Endodermal cell (in vitro differentiated cells): ENCODE data around the gene PRKAR2B. TPM values are rescaled to one million over a fixed set of nuclear protein-coding genes. Genes with fewer than 3 reads are reported as not detected.

ENCODE experiments used
- DNase-seq: peaks from one replicate; pipeline ENCODE4 v3.0.0-alpha.2; 2017
- H3K27ac ChIP-seq: 2 replicates; pipeline ENCODE4 v1.5.1; 2013; ENCODE audit warnings: mild to moderate bottlenecking, low read depth, low read length, moderate library complexity
- H3K27me3 ChIP-seq: 2 replicates; pipeline ENCODE4 v1.6.1; 2013; ENCODE audit warnings: mild to moderate bottlenecking, low read length, moderate library complexity; ENCODE audit not compliant: insufficient read depth, control insufficient read depth, poor library complexity, severe bottlenecking
- H3K36me3 ChIP-seq: 2 replicates; pipeline ENCODE4 v1.7.0; 2013; ENCODE audit warnings: mild to moderate bottlenecking, low read length, moderate library complexity; ENCODE audit not compliant: control insufficient read depth, insufficient read depth
- H3K4me1 ChIP-seq: one replicate; pipeline ENCODE4 v1.7.0; 2013; ENCODE audit warnings: low read length; ENCODE audit not compliant: control insufficient read depth, insufficient read depth
- H3K4me3 ChIP-seq: 2 replicates; pipeline ENCODE4 v1.5.1; 2013; ENCODE audit warnings: mild to moderate bottlenecking, low read length, moderate library complexity
- H3K9ac ChIP-seq: 2 replicates; pipeline ENCODE4 v1.6.1; 2013; ENCODE audit warnings: mild to moderate bottlenecking, low read length, moderate library complexity; ENCODE audit not compliant: poor library complexity, severe bottlenecking; ENCODE audit errors: extremely low read depth
- H3K9me3 ChIP-seq: 2 replicates; pipeline ENCODE4 v1.6.1; 2013; ENCODE audit warnings: mild to moderate bottlenecking, low read length, moderate library complexity; ENCODE audit not compliant: control insufficient read depth
- H3K27ac Mint-ChIP-seq: 2 replicates; pipeline ENCODE4 v1.8.0; 2020; ENCODE audit warnings: mixed read lengths
- H3K27me3 Mint-ChIP-seq: 2 replicates; pipeline ENCODE4 v1.8.0; 2021; ENCODE audit warnings: mild to moderate bottlenecking, mixed read lengths; ENCODE audit not compliant: insufficient read depth
- H3K36me3 Mint-ChIP-seq: 2 replicates; pipeline ENCODE4 v1.8.0; 2020; ENCODE audit warnings: low read depth, mixed read lengths
- H3K4me1 Mint-ChIP-seq: 2 replicates; pipeline ENCODE4 v1.8.0; 2020; ENCODE audit warnings: mixed read lengths
- H3K4me3 Mint-ChIP-seq: 2 replicates; pipeline ENCODE4 v1.8.0; 2020; ENCODE audit warnings: mild to moderate bottlenecking, moderate library complexity, mixed read lengths
- H3K9me3 Mint-ChIP-seq: 2 replicates; pipeline ENCODE4 v1.8.0; 2020; ENCODE audit warnings: mild to moderate bottlenecking, mixed read lengths
- WGBS, 2 experiments: methylation state at CpG; one replicate each; pipeline versions ENCODE4 v1.1.5 to v1.1.7; 2013; ENCODE audit warnings: missing lambda C conversion rate in 2 of 2, mixed read lengths in 1 of 2; ENCODE audit not compliant: insufficient coverage in 1 of 2, insufficient read length in 1 of 2; 5-methylcytosine and 5-hydroxymethylcytosine counted together
- total RNA-seq, 2 donors: library from RNA; stranded (reverse); fragmentation: NEBNext Ultra II Directional in 1 of 2; extraction: Animal tissue kit (Norgen Biotek cat#: 25700) in 1 of 2; gene quantifications; 2 replicates in 1 of 2; 3 replicates in 1 of 2; pipeline ENCODE4 v1.2.1, GENCODE V29; 2021
- TF ChIP-seq, protein P1 (sequence below): fragments of 200-600 bp; sonication (generic); conservative IDR thresholded peaks from 2 replicates; pipeline ENCODE4 v1.5.0; 2021; ENCODE audit warnings: antibody characterized with exemption, mild to moderate bottlenecking

The PRKAR2B gene
- total RNA-seq, 2 donors from 2014 or later = 7.3 to 10.2 TPM

DNA sequence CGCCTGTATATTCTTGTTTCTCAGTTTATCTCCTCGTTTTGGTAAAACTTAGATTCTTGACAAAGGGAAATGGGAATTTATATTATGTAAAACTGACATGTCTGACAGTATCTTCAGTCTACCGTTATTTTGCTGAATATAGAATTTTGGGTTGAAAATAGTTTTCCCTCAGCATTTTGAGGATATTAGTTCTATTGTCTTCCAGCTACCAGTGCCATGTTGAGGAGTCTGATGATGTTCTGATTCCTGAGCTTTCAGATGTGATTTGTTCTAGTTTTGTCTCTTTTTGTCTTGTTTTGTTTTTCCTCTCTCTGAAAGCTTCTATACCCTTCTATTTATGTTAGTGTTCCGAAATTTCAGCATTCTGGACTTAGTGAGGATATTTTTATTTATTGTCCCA lies 8.0 kb upstream of the PRKAR2B start:
- Mint-ChIP-seq H3K27me3 (peaks cover 20% of the 10 kb centered on the region), H3K36me3 (no peaks in the 10 kb centered on the region), H3K27ac (no peak overlapping the region), H3K4me1 (no peaks in the 10 kb centered on the region), H3K4me3 (no peak overlapping the region), H3K9me3 (peaks cover 9% of the 10 kb centered on the region)
- H3K27me3 ChIP-seq = no peaks in the 10 kb centered on the region
- H3K9me3 ChIP-seq = peaks cover 14% of the 10 kb centered on the region
- 67 to 74% methylated on average over 1 to 3 of the region's 4 CpGs for WGBS, 2 experiments
- no peak overlapping the region for H3K4me3 ChIP-seq
- H3K27ac ChIP-seq = no peak overlapping the region
- DNase-seq = no peak
- H3K36me3 ChIP-seq = no peaks in the 10 kb centered on the region
- peaks cover 4% of the 10 kb centered on the region for H3K4me1 ChIP-seq
- TF ChIP-seq, protein P1, sequence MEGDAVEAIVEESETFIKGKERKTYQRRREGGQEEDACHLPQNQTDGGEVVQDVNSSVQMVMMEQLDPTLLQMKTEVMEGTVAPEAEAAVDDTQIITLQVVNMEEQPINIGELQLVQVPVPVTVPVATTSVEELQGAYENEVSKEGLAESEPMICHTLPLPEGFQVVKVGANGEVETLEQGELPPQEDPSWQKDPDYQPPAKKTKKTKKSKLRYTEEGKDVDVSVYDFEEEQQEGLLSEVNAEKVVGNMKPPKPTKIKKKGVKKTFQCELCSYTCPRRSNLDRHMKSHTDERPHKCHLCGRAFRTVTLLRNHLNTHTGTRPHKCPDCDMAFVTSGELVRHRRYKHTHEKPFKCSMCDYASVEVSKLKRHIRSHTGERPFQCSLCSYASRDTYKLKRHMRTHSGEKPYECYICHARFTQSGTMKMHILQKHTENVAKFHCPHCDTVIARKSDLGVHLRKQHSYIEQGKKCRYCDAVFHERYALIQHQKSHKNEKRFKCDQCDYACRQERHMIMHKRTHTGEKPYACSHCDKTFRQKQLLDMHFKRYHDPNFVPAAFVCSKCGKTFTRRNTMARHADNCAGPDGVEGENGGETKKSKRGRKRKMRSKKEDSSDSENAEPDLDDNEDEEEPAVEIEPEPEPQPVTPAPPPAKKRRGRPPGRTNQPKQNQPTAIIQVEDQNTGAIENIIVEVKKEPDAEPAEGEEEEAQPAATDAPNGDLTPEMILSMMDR = no peak
- no peak overlapping the region for H3K9ac ChIP-seq

DNA sequence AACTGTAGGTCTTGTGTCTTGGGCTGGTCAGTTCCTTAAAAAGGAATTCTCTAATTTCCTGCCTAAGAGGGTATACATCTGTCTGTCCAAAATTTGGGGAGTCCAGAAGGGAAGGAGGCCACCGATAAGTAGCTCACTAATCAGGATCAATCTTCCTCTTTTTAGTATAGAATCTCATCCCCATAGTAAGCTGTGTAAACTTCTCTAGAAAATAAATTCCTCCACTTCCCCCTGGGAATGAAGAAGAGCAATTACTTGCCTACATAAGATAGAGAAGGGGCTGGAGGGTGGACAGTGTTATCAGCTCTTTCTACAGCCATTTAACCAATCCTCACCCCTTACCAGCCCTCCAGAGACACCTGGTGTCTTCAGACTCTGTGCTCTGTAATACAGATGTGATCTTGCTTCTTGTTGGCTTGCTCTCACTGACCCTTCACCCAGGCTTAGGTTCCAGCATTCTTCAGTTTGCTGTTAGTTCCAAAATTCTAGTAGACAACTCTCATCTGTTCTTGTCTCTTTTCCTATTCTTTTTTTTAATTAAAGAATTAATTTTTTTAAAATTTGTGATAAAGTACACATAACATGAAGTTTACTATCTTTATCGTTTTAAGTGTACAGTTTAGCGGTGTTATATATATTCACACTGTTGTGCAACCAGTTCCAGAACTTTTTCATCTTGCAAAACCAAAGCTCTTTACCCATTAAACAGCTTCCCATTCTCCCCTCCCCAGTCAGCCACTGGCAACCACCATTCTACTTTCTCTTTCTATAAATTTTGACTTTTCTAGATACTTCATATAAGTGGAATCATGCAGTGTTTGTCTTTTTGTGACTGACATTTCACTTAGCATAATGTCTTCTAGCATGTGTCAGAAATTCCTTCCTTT lies 6.5 kb upstream of the PRKAR2B start:
- TF ChIP-seq, protein P1 = no peak
- no peak overlapping the region for H3K27ac Mint-ChIP-seq
- peaks cover 11% of the 10 kb centered on the region for H3K27me3 Mint-ChIP-seq
- Histone ChIP-seq H3K27me3 (no peaks in the 10 kb centered on the region), H3K4me3 (no peak overlapping the region), H3K9ac (no peak overlapping the region), H3K9me3 (peaks cover 18% of the 10 kb centered on the region), H3K36me3 (no peaks in the 10 kb centered on the region), H3K4me1 (peaks cover 4% of the 10 kb centered on the region), H3K27ac (no peak overlapping the region)
- DNase-seq = no peak
- H3K4me1 Mint-ChIP-seq = no peaks in the 10 kb centered on the region
- H3K9me3 Mint-ChIP-seq = peaks cover 16% of the 10 kb centered on the region
- H3K36me3 Mint-ChIP-seq = no peaks in the 10 kb centered on the region
- WGBS, 2 experiments = 100% methylated on average over 3 of the region's 3 CpGs; no CpG with 5 or more reads in 1 of the 2 experiments
- H3K4me3 Mint-ChIP-seq = no peak overlapping the region

DNA sequence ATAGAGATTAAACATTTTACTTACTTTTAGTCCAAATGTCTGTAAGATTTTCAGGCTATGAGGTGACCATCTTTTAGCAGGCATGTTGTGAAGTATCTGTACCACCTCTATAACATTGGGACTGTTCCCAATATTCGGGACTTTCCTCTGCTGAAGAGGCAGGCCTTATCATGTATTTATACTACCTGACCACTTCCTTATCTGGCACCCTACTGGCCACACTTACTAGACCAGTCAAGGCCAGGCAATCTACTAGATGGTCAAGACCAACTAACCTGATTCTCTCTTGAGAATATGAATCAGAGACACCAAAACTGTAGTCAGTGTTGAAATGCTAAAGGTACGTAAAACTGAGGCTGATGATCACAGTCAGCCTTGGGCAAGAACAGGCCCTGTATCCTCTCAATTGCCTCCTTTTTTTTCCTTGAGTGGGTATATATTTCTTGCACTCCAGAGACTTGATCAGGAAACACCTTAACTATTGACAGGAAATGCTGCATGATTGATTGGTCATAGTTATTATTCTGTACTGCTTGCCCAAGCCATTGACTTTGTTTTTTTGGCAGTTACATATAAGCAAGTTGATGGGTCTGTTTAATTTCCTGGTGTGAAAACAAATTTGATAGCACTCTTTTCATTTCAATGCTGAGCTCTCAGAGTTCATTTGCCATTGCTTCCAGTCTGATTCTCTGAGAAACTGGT lies 5.2 kb upstream of the PRKAR2B start:
- Histone ChIP-seq H3K27ac (no peak overlapping the region), H3K36me3 (no peaks in the 10 kb centered on the region), H3K4me1 (peaks cover 4% of the 10 kb centered on the region), H3K4me3 (no peak overlapping the region), H3K9ac (no peak overlapping the region), H3K9me3 (peaks cover 18% of the 10 kb centered on the region), H3K27me3 (no peaks in the 10 kb centered on the region)
- H3K27ac Mint-ChIP-seq = no peak overlapping the region
- peaks cover 6% of the 10 kb centered on the region for H3K27me3 Mint-ChIP-seq
- 90 to 100% methylated on average over 2 of the region's 2 CpGs for WGBS, 2 experiments
- no peaks in the 10 kb centered on the region for H3K4me1 Mint-ChIP-seq
- H3K36me3 Mint-ChIP-seq = no peaks in the 10 kb centered on the region
- DNase-seq = no peak
- TF ChIP-seq, protein P1 = no peak
- peaks cover 20% of the 10 kb centered on the region for H3K9me3 Mint-ChIP-seq
- H3K4me3 Mint-ChIP-seq = no peak overlapping the region
